Measurements from ENCODE around the gene KPNA1.

DNA sequence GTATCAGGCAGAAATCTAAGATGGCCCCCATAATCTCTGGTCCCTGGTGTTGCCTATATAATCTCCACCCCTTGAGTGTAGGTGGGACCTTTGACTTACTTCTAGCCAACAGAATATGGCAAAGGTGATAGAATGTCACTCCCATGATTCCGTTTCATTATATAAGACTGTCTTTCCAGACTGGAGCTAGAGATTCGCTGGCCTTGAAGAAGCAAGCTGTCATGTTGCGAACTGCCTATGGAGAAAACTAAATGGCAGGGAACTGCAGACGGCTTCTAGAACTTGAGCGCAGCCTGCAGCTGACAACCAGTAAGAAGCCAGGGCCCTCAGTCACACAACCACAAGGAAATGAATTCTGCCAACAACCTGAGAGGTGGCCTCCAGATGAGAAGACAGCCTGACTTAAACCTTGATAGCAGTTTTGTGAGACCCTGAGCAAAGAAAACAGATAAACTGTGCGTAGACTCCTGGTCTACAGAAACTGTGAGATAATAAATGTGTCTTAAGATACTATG, 2.2 kb upstream of the KPNA1 start:
- TF ChIP-seq POLR2A (IDR thresholded peaks at IDR 0.05) (no peak), EP300 (IDR thresholded peaks at IDR 0.05) (no peak), POLR2AphosphoS5 (IDR thresholded peaks at IDR 0.05) (no peak)
- TF ChIP-seq, protein P1, sequence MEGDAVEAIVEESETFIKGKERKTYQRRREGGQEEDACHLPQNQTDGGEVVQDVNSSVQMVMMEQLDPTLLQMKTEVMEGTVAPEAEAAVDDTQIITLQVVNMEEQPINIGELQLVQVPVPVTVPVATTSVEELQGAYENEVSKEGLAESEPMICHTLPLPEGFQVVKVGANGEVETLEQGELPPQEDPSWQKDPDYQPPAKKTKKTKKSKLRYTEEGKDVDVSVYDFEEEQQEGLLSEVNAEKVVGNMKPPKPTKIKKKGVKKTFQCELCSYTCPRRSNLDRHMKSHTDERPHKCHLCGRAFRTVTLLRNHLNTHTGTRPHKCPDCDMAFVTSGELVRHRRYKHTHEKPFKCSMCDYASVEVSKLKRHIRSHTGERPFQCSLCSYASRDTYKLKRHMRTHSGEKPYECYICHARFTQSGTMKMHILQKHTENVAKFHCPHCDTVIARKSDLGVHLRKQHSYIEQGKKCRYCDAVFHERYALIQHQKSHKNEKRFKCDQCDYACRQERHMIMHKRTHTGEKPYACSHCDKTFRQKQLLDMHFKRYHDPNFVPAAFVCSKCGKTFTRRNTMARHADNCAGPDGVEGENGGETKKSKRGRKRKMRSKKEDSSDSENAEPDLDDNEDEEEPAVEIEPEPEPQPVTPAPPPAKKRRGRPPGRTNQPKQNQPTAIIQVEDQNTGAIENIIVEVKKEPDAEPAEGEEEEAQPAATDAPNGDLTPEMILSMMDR (IDR thresholded peaks at IDR 0.05): no peak
